ENCODE results near the gene DMRT1.
"Not testable (repeated sequence)": the region's sequence is repeated elsewhere in the genome, so short reads cannot be mapped to it uniquely, and the experiment has no call there.

DNA sequence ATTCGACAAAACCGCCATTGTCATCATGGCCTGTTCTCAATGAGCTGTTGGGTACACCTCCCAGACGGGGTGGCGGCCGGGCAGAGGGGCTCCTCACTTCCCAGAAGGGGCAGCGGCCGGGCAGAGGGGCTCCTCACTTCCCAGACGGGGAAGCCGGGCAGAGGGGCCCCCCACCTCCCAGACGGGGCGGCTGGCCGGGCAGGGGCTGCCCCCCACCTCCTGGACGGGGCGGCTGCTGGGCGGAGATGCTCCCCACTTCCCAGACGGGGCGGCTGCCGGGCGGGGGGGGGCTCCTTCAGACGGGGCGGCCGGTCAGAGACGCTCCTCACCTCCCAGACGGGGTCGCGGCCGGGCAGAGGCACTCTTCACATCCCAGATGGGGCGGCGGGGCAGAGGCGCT is 20.0 kb downstream of the DMRT1 start:
- TF ChIP-seq, protein P1, sequence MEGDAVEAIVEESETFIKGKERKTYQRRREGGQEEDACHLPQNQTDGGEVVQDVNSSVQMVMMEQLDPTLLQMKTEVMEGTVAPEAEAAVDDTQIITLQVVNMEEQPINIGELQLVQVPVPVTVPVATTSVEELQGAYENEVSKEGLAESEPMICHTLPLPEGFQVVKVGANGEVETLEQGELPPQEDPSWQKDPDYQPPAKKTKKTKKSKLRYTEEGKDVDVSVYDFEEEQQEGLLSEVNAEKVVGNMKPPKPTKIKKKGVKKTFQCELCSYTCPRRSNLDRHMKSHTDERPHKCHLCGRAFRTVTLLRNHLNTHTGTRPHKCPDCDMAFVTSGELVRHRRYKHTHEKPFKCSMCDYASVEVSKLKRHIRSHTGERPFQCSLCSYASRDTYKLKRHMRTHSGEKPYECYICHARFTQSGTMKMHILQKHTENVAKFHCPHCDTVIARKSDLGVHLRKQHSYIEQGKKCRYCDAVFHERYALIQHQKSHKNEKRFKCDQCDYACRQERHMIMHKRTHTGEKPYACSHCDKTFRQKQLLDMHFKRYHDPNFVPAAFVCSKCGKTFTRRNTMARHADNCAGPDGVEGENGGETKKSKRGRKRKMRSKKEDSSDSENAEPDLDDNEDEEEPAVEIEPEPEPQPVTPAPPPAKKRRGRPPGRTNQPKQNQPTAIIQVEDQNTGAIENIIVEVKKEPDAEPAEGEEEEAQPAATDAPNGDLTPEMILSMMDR (IDR thresholded peaks at IDR 0.05): not testable (repeated sequence)
- TF ChIP-seq, protein P2, sequence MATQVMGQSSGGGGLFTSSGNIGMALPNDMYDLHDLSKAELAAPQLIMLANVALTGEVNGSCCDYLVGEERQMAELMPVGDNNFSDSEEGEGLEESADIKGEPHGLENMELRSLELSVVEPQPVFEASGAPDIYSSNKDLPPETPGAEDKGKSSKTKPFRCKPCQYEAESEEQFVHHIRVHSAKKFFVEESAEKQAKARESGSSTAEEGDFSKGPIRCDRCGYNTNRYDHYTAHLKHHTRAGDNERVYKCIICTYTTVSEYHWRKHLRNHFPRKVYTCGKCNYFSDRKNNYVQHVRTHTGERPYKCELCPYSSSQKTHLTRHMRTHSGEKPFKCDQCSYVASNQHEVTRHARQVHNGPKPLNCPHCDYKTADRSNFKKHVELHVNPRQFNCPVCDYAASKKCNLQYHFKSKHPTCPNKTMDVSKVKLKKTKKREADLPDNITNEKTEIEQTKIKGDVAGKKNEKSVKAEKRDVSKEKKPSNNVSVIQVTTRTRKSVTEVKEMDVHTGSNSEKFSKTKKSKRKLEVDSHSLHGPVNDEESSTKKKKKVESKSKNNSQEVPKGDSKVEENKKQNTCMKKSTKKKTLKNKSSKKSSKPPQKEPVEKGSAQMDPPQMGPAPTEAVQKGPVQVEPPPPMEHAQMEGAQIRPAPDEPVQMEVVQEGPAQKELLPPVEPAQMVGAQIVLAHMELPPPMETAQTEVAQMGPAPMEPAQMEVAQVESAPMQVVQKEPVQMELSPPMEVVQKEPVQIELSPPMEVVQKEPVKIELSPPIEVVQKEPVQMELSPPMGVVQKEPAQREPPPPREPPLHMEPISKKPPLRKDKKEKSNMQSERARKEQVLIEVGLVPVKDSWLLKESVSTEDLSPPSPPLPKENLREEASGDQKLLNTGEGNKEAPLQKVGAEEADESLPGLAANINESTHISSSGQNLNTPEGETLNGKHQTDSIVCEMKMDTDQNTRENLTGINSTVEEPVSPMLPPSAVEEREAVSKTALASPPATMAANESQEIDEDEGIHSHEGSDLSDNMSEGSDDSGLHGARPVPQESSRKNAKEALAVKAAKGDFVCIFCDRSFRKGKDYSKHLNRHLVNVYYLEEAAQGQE (IDR thresholded peaks at IDR 0.05; ENCODE audit: insufficient read depth in 1 of 2, low read depth in 2 of 2, low read length in 1 of 2): not testable (repeated sequence)
- not testable (repeated sequence) for TF ChIP-seq POLR2AphosphoS5 (IDR thresholded peaks at IDR 0.05; ENCODE audit: low read depth, low read length); TCF7L2 (IDR thresholded peaks at IDR 0.05; ENCODE audit: low read depth, low read length); SIN3A (IDR thresholded peaks at IDR 0.05; ENCODE audit: borderline replicate concordance, insufficient read depth, low read depth, low read length)

Data from Panc1 (cell line).